ENCODE data around the gene TLCD3B. TPM values are rescaled to one million over a fixed set of nuclear protein-coding genes. Genes with fewer than 3 reads are reported as not detected.

Gene TLCD3B
- total and polyA plus RNA-seq, 4 donors, result 0.05 to 0.65 TPM; not detected in 2

- H3K9ac ChIP-seq (ENCODE audit: low read depth in 1 of 2, low read length in 2 of 2), result no peak overlapping the region
- no peak for DNase-seq (ENCODE audit: low spot score)
- TF ChIP-seq RAD21 (IDR thresholded peaks at IDR 0.05), result no peak
- TF ChIP-seq MAX (IDR thresholded peaks at IDR 0.05), result no peak
- TF ChIP-seq YY1 (IDR thresholded peaks at IDR 0.05), result no peak
- no peak for TF ChIP-seq REST (IDR thresholded peaks at IDR 0.05)
- no peak for TF ChIP-seq TAF1 (conservative IDR thresholded peaks at IDR 0.05)
- no peak for TF ChIP-seq ZBTB33 (IDR thresholded peaks at IDR 0.05)
- no peak for TF ChIP-seq ATF3 (IDR thresholded peaks at IDR 0.05)
- TF ChIP-seq NR2F2 (IDR thresholded peaks at IDR 0.05), result no peak
- no peak for TF ChIP-seq FOXA2 (IDR thresholded peaks at IDR 0.05)
- TF ChIP-seq GABPA (IDR thresholded peaks at IDR 0.05 in 1 of 2, conservative IDR thresholded peaks at IDR 0.05 in 1 of 2), result no peak
- TF ChIP-seq EGR1 (IDR thresholded peaks at IDR 0.05; ENCODE audit: low read depth in 2 of 2), result no peak
- TF ChIP-seq JUND (IDR thresholded peaks at IDR 0.05), result no peak
- TF ChIP-seq SP1 (IDR thresholded peaks at IDR 0.05), result no peak
- TF ChIP-seq FOXA1 (IDR thresholded peaks at IDR 0.05), result no peak
- TF ChIP-seq RXRA (IDR thresholded peaks at IDR 0.05), result no peak
- H3K9me3 ChIP-seq (ENCODE audit: control insufficient read depth in 4 of 4, low read length in 3 of 4), result no peaks in the 10 kb centered on the region
- H3K36me3 ChIP-seq (ENCODE audit: control insufficient read depth in 4 of 4, insufficient read depth in 3 of 4, low read depth in 1 of 4, low read length in 3 of 4), result peaks cover 0 to 4% (median 3%) of the 10 kb centered on the region in 4 donors
- H3K4me1 ChIP-seq (ENCODE audit: control insufficient read depth in 4 of 4, insufficient read depth in 4 of 4, low read length in 3 of 4), result peaks cover 4 to 9% (median 4%) of the 10 kb centered on the region in 4 donors
- H3K4me3 ChIP-seq (ENCODE audit: low read depth in 1 of 3, low read length in 3 of 3), result no peak overlapping the region
- H3K27me3 ChIP-seq (ENCODE audit: control insufficient read depth in 4 of 4, insufficient read depth in 4 of 4, low read length in 3 of 4), result peaks cover 0 to 8% (median 3%) of the 10 kb centered on the region in 4 donors
- no peak overlapping the region for H3K27ac ChIP-seq (ENCODE audit: low read depth in 1 of 2, low read length in 2 of 2)
- WGBS, result 89% methylated on average over 34 of the region's 34 CpGs
These were observed 24.3 kb downstream of the TLCD3B start for GRCh38 chr16:30006659-30007377.

- Histone ChIP-seq H3K9ac (ENCODE audit: low read depth in 1 of 2, low read length in 2 of 2) (no peak overlapping the region), H3K27me3 (ENCODE audit: control insufficient read depth in 4 of 4, insufficient read depth in 4 of 4, low read length in 3 of 4) (peaks cover 0 to 5% (median 1%) of the 10 kb centered on the region in 4 donors), H3K27ac (ENCODE audit: low read depth in 1 of 2, low read length in 2 of 2) (no peak overlapping the region), H3K4me1 (ENCODE audit: control insufficient read depth in 4 of 4, insufficient read depth in 4 of 4, low read length in 3 of 4) (peaks cover 1 to 7% (median 3%) of the 10 kb centered on the region in 4 donors), H3K36me3 (ENCODE audit: control insufficient read depth in 4 of 4, insufficient read depth in 3 of 4, low read depth in 1 of 4, low read length in 3 of 4) (peaks cover 0 to 4% (median 3%) of the 10 kb centered on the region in 4 donors), H3K9me3 (ENCODE audit: control insufficient read depth in 4 of 4, low read length in 3 of 4) (no peaks in the 10 kb centered on the region), H3K4me3 (ENCODE audit: low read depth in 1 of 3, low read length in 3 of 3) (no peak overlapping the region)
- no peak for DNase-seq (ENCODE audit: low spot score)
- no peak for TF ChIP-seq RXRA (IDR thresholded peaks at IDR 0.05)
- no peak for TF ChIP-seq HNF4A (conservative IDR thresholded peaks at IDR 0.05)
- TF ChIP-seq JUND (IDR thresholded peaks at IDR 0.05), result no peak
- no peak for TF ChIP-seq FOXA1 (IDR thresholded peaks at IDR 0.05)
- no peak for TF ChIP-seq MAX (IDR thresholded peaks at IDR 0.05)
- TF ChIP-seq SP1 (IDR thresholded peaks at IDR 0.05), result no peak
- TF ChIP-seq ATF3 (IDR thresholded peaks at IDR 0.05), result no peak
- no peak for TF ChIP-seq CTCF (IDR thresholded peaks at IDR 0.05; ENCODE audit: low read depth, low read length, missing input control)
- TF ChIP-seq FOXA2 (IDR thresholded peaks at IDR 0.05), result no peak
- TF ChIP-seq HNF4G (IDR thresholded peaks at IDR 0.05), result no peak
- TF ChIP-seq YY1 (IDR thresholded peaks at IDR 0.05), result no peak
- TF ChIP-seq RAD21 (IDR thresholded peaks at IDR 0.05), result no peak
- no peak for TF ChIP-seq REST (IDR thresholded peaks at IDR 0.05)
- 90% methylated on average over 18 of the region's 18 CpGs for WGBS
These were observed 25.0 kb downstream of the TLCD3B start for GRCh38 chr16:30006095-30006473.
